ENCODE data around the gene TNPO2.

TNPO2 gene

DNA sequence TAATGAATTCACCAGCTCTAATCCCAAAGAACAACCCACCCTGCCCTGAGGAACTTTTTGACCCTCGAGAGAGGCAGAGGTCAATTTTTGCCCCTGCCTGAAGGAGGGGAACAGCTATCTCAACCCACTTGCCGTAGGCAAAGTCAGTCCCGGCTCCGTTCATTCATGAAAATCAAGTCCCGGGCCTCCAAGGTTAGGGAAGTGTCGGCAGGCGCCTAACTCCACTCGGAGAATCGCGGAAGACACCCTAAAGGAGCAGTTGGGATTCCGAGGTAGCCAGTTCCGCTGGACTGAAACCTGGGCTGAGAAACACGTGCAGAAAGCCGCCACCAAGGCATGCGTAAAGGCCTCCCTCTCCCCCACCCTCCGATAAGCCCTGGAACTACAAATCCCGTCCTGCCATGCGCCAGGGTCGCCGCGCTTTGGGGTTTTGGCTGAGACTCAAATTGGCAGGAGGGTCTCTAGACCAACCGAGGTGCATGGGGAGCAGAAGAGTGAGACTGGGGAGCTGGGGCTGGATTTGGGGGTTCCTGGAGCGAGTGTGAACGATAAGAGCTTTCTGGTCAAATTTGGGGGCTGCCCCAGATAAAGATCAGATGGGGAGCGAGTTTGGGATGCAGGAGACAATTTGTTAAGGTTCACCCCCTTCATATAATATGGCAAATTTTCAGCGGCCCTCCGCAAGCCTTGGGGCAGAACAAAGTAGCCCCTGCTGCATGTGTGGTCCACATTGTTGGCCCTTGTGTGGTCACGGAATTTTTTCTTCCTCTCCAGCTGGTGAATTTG is at the start of gene TNPO2:
Gene TNPO2, minus strand, starts transcription at position 292 of the 786 bp plus-strand sequence. CDS start 2,955 bp downstream, outside the sequence.
- DNase-seq (ENCODE audit: low read depth in 2 of 2, low spot score in 1 of 2), result peak in 1 of 2 donors; percentile 40

DNA sequence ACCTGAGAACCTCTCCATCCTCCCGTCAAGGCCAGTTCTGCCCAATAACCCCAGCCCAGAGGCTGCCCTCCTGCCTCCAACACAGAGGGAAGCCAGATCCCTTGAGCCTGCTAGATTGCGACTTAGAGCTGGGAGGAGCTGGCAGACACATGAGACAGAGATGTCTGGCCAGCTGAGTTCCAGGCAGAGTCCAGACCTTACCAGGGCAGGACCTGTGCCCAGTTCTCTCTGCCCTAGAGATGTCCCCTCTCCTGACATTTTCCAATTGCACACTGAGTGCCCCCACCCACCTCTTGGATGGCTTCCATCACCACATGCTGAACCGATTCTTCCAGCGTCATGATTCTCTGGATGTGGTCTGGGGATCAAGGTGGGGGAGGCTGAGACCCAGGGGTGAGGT is 48.6 kb upstream of the TNPO2 start:
- DNase-seq (ENCODE audit: low read depth in 2 of 2, low spot score in 1 of 2), result no peak

DNA sequence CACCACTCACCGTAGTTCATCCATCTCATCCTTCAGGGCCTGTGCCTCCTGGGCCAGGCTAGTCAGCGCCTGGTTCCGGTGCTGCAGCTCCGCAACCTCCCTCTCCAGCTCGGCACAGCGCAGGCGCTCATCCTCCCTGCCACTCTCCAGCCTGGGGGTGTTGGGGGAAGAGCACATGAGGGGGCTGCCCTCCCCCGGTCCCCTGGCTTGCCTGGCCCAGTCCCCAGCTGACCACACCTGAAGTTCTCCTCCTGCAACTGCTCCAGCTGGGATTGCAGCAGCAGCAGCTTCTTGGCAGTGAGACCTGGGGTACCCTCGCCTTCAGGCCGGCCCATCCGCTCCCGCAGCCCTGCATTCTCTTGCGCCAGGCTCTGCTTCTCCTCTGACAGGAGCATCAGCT is 47.2 kb upstream of the TNPO2 start:
- no peak for DNase-seq (ENCODE audit: low read depth in 2 of 2, low spot score in 1 of 2)

DNA sequence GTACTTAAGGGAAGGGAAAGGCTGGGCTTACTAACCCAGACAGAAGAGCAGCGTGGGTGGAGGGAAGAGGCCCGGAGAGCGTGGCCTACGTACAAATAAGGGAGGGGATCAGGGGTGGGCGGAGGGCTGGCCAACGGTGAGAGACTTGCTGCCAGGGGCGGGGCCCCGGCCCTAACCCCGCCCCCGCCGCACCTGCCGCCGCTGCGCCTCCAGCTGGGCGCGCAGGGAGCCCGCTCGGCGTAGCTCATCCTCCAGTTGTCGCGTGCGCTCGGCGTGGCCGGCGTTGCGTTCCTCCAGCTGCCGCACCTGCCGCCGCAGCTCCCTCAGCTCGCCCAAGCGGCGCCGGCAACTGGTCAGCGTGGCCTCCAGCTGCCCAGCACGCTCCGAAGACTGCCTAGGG is 46.0 kb upstream of the TNPO2 start:
- no peak for DNase-seq (ENCODE audit: low read depth in 2 of 2, low spot score in 1 of 2)

- DNase-seq (ENCODE audit: low read depth in 2 of 2, low spot score in 1 of 2), result no peak
Observed at GRCh38 chr19:12767666-12768065, 43.9 kb upstream of the TNPO2 start.

DNA sequence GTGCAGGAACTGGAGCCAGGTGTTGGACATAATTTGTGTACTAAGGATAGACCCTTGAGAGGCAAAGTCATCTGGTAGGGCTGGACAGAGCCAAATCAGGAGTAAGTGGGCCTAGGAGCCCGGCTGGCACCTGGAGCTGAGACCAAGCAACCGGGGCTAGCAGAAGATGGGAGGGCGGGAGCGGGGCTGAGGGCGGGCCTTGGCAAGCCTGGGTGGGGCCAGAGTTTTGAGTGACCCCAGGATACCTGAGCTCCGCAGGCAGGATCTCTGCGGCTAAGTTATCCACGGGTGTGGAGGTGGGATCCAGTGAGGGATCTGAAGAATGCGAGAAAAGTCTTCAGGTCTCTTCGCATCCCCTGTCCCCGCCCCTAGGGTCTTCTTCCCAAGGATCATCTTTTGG is 43.4 kb upstream of the TNPO2 start:
- no peak for DNase-seq (ENCODE audit: low read depth in 2 of 2, low spot score in 1 of 2)

GRCh38 chr19:12766051-12766521 is 42.4 kb upstream of the TNPO2 start:
- DNase-seq (ENCODE audit: low read depth in 2 of 2, low spot score in 1 of 2), result no peak

DNA sequence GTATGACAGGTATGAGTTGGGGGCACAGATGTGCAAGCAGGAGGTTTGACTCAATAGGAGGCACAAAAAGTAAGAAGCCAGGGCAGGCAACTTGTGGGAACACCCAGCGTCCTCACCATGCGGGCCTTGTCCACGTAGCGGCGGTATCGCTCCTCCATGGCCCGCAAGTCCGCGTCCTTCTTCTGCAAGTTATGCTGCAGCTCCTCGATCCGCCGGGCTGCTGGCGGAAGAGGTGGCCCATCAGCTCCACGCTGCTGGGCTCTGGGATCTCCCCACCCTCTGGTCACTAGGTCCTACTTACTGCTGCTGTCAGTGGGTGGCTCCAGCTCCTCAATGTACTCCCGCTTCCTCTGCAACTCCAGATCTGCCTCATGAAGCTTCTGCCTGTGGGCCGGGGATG is 41.0 kb upstream of the TNPO2 start:
- no peak for DNase-seq (ENCODE audit: low read depth in 2 of 2, low spot score in 1 of 2)

GRCh38 chr19:12763100-12763499 is 39.4 kb upstream of the TNPO2 start:
- no peak for DNase-seq (ENCODE audit: low read depth in 2 of 2, low spot score in 1 of 2)

DNA sequence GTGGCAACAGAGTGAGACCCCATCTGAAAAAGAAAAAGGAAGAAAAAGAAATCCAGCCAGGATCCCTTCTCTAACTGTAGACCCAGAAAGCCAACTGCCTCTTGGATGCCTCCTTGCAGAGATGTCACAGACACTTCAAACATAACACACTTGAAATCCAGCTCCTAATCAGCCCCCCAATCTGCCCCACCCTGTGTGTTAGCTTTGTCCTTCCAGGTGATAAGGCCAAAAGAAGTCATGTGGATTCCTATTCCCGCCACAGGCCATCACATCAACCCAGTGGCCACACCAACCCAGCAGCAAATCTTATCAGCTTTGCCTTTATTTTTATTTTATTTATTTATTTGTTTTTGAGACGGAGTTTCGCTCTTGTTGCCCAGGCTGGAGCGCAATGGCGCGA is 36.0 kb upstream of the TNPO2 start:
- DNase-seq (ENCODE audit: low read depth in 2 of 2, low spot score in 1 of 2), result no peak

DNA sequence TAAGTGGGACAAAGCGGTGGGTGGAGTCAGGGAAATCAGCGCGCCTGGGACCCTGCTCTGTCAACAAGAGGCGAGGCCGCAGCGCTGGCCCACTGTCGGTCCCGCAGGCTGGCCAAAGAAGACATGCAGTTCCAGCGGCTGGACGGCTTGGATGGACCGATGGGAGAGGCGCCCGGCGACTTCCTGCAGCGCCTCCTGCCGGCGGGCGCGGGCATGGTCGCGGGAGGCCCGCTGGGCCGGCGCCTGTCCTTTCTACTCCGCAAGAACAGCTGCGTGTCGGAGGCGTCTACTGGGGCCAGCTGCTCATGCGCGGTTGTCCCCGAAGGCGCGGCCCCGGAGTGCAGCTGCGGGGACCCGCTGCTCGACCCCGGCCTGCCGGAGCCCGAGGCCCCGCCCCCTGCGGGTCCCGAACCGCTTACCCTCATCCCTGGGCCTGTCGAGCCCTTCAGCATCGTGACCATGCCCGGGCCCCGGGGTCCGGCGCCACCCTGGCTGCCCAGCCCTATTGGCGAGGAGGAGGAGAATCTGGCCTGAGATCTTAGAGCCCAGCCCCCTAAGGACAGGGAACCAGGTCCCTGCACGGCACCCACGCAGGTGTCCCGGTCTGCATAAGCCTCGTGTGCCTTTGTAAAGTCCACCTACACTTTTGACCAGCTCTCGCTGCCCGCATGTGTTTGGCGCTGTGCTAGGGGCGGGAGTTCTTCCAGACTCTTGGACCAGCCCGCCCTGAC is 34.0 kb upstream of the TNPO2 start:
- peak in 1 of 2 donors; percentile 25 for DNase-seq (ENCODE audit: low read depth in 2 of 2, low spot score in 1 of 2)

GRCh38 chr19:12756150-12756883 is 32.6 kb upstream of the TNPO2 start:
- no peak for DNase-seq (ENCODE audit: low read depth in 2 of 2, low spot score in 1 of 2)

GRCh38 chr19:12754465-12755196 is 30.9 kb upstream of the TNPO2 start:
- no peak for DNase-seq (ENCODE audit: low read depth in 2 of 2, low spot score in 1 of 2)

DNA sequence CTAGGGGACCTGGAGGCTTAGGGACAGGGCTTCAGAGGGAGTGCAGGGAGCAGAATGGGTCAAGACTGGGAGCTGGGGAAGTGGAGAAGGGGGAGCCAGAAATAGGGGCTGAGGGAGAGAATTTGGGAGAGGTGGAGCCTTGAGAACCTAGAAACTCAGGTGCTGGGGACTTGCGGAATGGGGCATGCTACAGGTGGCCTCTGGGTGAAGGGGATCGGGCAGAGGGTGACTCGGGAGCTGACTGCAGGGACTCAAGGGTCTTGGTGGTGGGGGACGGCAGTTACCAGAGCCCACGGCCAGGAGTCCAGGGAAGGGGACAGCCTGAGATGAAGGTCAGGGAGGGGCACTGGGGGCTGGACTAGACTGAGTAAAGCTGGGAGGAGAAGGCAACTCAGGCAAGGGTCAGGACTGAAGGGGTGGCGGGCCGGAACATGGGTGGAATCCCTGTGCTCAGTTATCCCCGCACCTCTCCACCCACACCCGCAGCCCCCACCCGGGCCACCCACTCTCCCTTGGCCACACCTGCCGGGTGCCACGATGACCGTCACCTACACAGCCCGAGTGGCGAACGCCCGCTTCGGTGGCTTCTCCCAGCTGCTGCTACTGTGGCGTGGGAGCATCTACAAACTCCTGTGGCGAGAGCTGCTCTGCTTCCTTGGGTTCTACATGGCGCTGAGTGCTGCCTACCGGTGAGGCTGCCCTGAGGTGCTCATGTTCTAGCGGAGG is 28.5 kb upstream of the TNPO2 start:
- DNase-seq (ENCODE audit: low read depth in 2 of 2, low spot score in 1 of 2), result no peak

DNA sequence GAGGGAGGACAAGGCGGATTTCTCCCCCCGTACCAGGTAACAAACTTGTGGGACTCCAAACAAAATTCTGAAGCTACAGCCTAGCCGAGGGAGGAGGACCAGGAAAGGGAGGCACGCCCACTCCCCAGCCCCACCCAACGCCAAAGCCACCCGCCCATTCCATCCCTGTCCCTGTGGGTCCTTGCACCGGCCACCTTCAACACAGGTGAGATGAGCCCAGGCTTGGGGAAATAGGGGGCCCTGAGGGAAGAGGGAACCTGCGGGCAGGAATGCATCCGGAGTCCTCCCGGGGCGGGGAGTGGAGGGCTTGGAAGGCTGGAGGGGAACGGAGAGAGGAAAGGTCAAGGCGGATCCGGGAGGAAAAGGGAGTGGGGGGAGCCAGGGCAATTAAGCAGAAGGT is 27.9 kb upstream of the TNPO2 start, which contains the start of gene BEST2:
Gene BEST2, plus strand, starts transcription at position 157 of the 400 bp plus-strand sequence. CDS start 802 bp downstream, outside the sequence.
- no peak for DNase-seq (ENCODE audit: low read depth in 2 of 2, low spot score in 1 of 2)

DNA sequence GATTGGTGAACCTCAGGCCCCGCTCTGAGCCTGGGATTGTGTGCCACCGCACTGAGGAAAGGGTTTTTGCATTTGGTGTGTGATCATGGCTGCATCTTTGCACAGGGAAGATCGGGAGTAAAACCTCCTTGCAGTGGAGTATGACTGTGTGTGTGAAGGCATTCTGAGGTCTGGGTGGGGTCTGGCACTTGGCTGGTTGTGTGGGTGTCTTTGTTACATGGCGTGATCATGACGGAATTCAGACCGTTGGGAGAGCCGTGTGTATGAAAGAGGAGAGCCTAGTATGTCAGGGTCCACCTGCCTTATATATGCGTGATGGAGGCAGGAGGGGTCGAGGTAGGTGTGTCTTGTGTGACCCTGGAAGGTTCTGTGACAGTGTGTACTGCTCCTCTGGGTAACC is 27.1 kb upstream of the TNPO2 start:
- no peak for DNase-seq (ENCODE audit: low read depth in 2 of 2, low spot score in 1 of 2)

DNA sequence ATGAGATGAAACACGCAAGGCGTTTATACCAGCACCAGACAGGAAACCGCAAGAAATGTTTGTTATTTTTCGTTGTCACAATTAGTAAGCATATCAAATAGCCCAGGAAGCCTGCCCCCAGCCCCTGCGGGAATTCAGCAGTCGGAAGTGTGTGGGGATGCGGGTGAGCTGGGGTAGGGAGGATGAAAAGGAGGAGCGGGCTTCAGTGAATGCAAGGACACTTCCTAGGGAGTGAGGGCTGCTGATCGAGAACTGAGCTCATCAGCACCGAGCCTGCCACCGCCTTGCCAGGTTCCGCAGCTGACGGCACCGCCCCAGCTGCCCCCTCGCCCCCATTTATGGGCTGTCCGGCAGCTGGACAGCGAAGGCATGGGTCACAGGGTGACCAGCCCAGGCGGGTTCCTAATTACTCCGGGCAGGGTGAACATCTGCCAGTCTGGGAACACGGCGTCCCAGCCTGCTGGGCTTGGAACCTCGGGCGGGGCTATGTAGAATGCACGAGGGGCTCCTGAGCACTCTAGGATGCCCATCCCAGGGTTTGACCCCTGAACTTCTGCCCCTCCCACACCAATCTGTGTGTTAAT is 26.3 kb upstream of the TNPO2 start:
- no peak for DNase-seq (ENCODE audit: low read depth in 2 of 2, low spot score in 1 of 2)

- no peak for DNase-seq (ENCODE audit: low read depth in 2 of 2, low spot score in 1 of 2)
Observed at GRCh38 chr19:12748489-12748888, 24.8 kb upstream of the TNPO2 start.

DNA sequence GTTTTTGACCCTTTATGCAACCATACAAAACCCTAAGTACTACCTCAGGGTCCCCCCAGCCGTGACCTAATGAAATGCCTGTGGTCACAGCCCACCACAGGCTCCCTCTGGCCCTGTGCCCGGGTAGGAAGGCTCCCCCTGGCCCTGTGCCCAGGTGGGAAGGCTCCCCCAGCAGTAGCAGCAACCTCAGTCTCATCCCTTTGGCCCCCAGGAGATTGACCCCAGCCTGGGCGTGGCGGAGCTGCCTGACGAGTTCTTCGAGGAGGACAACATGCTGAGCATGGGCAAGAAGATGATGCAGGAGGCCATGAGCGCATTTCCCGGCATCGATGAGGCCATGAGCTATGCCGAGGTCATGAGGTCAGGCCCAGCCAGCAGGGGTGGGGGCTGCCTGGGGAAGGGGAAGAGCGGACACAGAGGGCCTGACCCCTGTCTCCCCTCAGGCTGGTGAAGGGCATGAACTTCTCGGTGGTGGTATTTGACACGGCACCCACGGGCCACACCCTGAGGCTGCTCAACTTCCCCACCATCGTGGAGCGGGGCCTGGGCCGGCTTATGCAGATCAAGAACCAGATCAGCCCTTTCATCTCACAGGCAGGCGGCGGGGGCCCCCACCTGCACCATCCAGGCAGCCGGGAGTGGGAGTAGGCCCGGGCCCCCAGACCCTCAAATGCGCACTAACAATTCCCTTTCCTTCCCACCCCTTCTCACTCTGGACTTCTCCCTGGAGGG is 21.6 kb upstream of the TNPO2 start:
- DNase-seq (ENCODE audit: low read depth in 2 of 2, low spot score in 1 of 2), result no peak

Measured in stimulated activated CD8-positive, alpha-beta memory T cell treated with anti-CD3 and anti-CD28 coated beads, Interleukin-4, amount 100 ng/mL, for 4 hours (primary cell).